Vagina (tissue), 2 donors: ENCODE data around the gene PDE4D.

Source experiments
- POLR2A ChIP-seq, 2 donors: fragments of 450-650 bp; IDR thresholded peaks; one replicate each; pipeline ENCODE4 v1.6.1; 2017; ENCODE audit warnings: antibody characterized with exemption in 2 of 2, mild to moderate bottlenecking in 2 of 2, moderate library complexity in 2 of 2
- POLR2AphosphoS5 ChIP-seq, 2 donors: sonication (generic); formaldehyde crosslinking; IDR thresholded peaks; one replicate each; pipeline ENCODE4 v1.9.0; 2017; ENCODE audit warnings: antibody characterized with exemption in 2 of 2, mild to moderate bottlenecking in 2 of 2, low read depth in 1 of 2; ENCODE audit not compliant: insufficient read depth in 1 of 2

DNA sequence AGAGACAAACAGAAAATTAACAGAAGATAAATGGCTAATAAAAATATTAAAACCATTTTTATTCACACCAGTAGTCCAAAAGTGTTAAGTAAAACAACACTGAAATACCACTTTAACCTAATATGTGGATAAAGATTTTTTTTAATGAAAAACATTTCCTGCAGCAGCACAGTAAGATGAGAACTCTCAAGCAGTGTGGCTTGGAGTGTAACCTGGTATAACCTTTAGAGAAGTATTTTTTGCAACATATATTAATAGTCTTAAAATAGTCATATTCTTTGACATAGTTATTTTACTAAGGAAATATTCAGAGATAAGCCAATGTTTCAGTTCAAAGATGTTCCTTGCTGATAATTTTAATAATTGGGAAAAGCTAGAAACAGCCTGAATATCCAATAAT, 644.4 kb downstream of the PDE4D start:
- TF ChIP-seq POLR2AphosphoS5 (IDR thresholded peaks at IDR 0.05; ENCODE audit: insufficient read depth in 1 of 2, low read depth in 1 of 2) (no peak), POLR2A (IDR thresholded peaks at IDR 0.05) (no peak)
